ENCODE results near the gene MRPL53.
"Not testable (repeated sequence)": the region's sequence is repeated elsewhere in the genome, so short reads cannot be mapped to it uniquely, and the experiment has no call there.

Gene MRPL53

DNA sequence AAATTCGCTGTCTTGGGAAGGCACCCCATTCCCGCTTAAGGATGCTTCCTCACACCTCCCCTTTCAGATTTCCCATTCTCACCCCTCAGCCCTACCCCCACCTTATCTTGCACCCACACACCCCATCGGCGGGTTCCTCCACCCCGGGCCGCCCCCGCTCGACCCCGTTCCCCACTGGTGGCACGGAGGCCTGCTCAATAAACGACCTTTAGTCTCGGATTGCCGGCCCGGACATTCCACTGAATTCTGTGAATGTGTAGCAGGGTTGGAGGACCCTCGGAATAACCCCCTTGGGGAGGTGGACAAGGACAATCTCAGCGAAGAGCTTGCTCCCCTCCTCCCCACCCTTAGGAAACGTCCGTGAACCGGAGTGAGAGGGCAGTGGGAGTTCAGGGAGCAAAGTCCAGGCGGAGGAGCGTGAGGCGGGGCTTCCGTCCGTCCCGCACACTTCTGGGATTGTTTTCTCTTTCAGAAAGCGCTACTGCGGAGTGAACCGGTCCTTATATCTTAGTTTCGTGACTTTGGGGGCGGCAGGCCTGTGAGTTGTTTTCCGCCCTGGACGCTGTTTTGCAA lies 29.8 kb upstream of the MRPL53 start:
- DNase-seq: no peak

DNA sequence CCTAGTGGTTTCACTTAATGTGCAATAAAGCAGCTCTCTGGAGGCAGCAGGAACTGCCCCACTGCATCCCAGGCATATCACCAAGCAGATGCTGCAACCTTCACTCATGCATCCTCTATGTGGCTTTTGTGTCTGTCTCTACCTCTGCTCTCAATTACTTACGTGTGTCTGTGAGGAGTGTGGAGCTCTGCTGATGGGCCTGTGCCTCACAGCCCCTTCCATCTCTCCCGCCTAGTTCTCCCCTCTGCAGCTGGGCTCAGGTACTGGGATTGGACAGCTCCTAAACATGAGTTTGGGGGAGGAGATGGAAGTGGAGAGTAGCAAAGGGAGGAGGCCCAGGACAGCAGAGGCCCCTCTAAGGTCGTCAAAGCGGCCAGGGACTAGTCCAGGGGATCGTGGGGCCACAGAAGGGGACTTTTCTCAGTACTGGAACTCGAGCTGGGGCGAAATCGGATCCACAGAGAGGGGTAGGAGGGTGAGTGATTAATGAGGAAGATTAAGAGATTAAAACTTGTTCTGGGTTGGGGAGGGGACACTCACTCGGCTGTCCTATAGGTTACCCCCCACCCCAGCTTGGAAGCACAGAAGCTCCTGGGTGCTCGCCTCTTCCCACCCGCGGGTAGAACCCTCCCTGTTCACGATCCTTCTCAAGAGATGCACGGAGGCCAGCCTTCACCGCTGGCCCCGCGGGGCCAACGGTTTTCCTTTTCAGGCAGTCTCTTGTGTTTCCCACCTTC lies 29.0 kb upstream of the MRPL53 start:
- no peak for DNase-seq

DNA sequence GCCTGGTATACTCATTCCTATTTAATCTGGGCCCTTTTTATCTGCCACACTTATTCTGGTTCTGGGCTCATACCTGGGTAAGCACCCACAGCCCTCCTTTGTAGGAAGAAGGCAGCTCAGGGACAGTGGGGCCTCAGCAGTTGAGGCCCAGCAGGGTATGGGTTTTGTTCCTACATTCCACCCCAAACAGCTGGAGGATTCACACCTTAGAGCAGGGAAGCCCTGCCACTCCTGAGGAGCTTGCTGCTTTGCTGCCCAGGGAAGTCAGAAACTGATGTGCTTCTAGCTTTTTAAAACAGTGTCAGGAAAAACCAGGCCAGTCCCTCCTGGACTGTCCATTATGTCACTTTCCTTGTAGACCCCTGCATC lies 28.1 kb upstream of the MRPL53 start:
- DNase-seq: no peak

DNA sequence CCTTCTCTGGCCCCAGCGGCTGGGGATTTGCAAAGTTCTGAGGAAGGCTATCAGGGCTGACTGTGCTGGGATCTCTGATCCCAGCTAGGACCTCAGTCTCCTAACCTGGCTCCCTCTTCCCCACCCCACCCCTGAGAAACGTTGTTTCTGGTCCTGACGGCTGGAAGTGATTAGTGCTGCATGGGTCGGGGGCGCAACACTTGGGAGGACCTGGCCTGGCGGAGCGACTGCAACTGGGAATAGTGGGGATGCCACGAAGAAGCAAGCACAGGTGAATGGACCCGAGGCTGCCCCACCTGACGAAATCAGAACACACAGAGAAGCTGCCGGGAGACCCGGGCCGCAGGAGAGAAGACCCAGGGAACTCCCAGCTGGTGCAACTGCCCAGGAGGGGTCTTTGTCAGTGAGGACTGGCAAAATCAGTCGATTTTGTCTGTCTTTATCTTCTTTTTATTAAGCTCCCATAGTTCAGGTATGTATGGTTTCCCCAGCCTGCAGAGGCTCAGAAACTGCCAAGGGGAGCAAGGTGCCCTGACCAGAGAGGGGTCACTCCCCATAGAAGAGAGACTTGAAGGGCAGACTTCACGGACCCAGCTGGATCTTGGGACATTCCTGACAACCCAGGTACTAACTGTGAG lies 27.6 kb upstream of the MRPL53 start:
- no peak for DNase-seq

DNA sequence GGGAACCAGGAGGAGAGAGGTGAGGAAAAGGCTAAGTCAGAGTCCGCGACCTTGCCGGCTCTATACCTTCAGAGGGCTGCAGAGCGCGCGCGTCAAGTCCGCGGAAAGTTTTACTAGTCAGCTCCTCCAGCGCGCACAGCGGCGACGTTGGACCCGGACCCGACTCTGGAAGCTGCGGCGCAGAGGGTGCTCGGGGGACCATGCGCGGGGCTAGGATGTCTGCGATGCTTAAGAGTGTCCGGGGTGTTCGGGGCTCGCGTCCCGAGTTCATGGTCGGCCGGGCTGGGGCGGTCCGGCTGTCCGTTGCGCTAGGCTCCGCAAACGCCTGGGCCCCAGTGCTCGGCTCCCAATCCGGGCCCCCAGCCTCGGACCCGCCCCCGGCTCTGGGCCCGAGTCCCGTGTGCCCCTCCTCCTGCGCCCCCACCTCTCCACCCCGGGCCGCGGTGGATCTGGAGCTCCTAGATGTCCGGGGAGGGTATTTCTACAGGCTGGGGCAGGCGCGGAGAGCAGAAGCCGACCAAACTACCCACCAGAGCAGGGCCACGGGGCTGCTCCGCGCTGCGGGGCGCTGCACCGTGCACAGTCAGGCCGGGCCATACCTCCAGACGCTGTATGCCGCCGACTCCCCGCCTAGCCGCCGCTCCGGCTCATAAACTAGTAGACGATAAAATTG lies 26.9 kb upstream of the MRPL53 start, which contains the start of gene LBX2:
Gene LBX2, minus strand, starts transcription at position 337 of the 673 bp plus-strand sequence. Its CDS starts 66 bp downstream, at position 271.
- no peak for DNase-seq

DNA sequence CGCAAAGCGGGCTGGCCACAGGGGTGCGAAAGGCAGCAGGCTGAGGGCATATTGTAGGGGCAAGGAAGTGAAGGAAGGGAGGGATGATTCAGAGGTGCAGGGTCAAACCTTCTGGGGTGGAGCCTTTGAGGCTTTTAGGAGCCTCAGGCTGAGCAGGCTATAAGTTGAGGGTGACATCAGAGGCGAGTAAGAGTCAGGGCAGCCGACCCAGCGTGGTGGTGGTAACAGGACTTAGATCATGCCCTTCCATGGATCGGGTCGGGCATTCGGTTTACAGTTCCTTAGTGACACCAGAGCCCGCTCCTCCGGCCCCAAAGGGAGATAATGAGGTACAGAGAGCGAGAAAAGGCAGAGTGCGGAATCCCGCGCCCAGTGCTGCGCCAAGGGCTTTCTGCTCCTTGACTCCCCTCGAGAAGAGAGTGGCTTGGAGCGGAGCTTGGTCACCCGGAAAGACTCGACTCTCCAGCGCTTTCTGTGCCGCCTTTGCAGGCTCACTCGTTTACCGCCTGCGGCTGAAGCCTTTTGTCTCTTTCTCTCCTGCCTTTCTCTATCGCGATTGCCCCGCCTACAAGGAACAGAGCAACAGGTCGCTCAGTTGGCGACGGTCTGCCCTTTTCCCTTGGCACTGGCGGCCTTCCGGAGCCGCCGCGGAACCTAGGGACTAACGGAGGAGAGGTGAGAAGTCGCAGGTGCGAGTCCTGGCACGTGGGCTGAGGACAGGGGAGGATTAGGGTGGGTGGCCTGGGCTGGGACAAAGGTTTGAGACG lies 26.2 kb upstream of the MRPL53 start:
- no peak for DNase-seq

DNA sequence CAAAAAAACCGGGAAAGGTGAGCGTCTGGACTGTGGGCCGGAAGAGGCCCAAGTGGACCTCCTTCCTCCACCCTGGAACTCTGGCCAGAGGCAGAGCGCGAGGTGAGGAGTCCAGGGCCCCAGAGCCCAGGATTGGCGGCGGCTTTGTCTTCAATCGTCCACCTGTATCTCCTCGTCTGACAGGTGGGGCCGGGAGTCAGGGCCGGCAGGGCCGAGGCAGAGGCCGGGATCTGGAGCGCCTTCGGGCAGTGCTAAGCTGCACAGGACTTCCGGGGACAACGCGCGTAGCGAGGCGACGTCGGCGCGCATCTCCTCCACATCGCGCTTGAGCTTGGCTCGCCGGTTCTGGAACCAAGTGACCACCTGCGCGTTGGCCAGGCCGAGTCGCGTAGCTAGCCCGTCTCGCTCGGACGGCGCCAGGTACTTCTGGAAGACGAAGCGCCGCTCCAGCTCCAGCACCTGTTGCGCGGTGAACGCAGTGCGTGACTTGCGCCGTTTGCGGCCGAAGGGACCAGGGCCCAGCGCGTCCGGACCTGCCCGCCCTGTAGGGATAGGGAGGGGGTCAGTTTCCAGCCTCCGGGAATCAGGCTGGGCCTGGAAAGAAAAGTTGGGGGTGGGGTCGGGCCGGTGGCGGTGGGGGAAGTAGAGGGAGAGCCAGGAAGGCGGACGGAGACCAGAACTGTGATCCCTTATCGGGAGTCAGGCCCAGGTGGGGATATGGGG lies 25.5 kb upstream of the MRPL53 start:
- no peak for DNase-seq

DNA sequence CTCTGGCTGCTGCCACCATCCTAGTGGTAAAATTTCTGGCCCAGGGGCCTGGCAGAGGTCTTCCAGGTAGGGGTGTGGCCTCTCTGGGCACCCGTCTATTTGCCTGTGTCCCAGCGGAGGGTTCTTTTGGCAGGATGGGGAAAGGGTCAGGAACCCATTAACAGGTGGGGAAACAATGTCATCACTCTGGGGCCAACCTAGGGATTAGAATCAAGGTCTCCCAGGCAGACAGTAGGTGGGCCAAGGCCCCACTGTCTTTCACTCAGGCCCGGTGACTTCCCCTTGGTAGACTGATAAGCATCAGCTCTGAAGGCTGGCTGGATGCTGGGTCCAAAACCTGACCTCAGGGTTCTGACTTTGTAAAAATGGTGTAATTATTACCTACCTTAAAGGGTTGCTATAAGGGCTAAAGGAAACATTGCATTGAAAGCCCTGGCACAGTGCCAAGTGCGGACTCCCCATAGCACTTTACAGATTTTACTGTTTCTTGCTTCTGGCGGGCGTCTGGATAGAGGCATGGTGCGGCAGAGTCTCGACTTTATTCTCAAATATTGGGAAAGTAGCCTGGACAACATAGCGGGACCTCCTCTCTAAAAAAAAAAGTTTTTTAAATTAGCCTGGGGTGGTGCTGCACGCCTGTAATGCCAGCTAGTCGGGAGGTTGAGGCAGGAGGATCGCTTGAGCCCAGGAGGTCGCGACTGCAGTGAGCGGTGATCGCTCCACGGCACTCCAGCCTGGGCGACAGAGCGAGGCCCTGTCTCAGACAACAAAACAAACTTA lies 24.7 kb upstream of the MRPL53 start:
- no peak for DNase-seq

DNA sequence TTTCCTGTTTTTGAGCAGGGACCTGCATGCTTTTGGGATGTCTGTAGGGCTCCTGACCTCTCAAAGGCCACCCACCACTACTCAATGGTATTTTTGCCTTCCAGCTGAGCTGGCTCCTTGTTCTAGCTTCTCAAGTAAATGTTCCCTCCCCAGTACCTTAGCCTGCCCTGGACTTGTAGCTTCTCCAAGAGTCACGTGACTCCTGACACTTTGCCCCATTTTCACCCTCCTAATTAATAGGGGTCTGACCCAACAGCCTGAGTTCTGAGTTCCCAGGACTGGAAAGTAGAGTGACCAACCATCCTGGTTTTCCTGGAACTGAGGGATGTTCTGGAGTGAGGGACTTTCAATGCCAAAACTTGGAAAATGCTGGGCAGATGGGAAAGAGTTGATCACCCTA lies 23.0 kb upstream of the MRPL53 start:
- DNase-seq: no peak

DNA sequence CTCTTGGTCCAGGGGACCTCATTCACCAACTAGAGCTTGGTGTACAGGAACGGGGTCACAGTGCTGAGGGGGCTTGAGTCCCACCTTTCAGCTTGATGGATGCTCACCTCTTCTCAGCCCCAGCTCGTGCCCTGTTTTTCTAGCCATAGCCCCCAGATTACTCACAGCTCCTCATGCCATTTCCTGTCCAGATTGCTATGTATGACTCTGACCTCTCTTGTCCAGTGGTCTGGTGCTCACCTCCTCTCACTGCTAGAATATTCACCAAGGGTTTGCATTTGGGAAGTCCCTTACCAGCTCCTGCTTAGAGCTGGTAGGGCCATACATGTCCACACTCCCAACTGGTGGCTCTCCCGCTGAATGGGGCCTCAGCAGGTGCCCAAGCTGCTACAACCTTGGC lies 21.1 kb upstream of the MRPL53 start:
- no peak for DNase-seq

DNA sequence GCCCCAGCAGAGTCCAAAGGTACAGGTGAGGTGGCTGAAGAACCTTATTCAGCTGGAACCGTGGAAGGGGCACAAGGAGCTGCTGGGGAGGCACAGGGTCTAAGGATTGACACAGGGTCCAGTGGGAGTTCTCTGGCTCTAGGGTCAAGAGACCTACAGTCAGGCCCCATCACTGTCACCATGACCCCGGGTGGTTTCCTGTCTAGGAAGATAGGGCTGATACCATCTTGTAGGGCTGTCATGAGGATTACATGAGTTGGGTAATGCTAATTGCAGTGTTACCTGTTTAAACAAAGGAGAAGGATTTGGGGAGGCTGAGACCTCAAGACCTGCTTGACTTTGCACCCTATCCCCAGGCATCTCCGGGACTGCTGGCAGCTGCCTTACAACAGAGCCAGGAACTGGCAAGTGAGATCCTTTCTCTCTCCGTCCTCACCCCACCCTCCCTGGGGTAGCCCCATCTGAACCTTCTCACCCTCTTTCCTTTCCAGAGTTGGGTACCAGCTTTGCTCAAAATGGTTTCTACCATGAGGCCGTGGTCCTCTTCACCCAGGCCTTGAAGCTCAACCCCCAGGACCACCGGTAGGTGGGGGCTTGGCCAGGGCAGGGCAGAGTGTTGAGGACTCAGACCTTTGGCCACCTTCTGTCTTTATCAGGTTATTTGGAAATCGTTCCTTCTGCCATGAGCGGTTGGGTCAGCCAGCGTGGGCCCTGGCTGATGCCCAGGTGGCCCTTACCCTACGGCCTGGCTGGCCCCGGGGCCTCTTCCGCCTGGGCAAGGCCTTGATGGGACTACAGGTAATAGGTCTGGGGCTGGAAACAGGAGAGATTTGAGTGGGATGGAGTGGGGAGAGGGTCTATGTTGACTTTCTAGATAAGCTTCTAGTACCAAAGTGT lies 19.4 kb upstream of the MRPL53 start:
- DNase-seq: no peak

DNA sequence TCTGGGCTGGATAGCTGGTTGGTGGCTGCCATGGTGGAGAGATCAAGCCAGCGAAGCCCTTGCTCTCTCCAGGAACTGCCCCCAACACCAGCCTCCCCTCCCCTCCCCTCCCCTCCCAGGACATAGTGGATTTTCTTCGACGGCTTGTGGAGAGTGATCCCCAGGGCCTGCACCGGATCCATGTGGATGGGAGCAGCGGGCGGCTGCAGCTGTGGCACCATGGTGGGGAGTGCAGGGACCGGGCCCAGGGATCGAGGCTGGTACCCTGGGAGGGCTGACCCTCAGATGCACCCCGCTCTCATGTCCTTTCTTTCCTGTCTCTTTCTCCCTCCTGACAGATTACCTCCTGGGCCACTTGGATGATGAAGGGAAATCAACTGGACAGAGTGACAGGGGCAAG lies 17.4 kb upstream of the MRPL53 start:
- no peak for DNase-seq

DNA sequence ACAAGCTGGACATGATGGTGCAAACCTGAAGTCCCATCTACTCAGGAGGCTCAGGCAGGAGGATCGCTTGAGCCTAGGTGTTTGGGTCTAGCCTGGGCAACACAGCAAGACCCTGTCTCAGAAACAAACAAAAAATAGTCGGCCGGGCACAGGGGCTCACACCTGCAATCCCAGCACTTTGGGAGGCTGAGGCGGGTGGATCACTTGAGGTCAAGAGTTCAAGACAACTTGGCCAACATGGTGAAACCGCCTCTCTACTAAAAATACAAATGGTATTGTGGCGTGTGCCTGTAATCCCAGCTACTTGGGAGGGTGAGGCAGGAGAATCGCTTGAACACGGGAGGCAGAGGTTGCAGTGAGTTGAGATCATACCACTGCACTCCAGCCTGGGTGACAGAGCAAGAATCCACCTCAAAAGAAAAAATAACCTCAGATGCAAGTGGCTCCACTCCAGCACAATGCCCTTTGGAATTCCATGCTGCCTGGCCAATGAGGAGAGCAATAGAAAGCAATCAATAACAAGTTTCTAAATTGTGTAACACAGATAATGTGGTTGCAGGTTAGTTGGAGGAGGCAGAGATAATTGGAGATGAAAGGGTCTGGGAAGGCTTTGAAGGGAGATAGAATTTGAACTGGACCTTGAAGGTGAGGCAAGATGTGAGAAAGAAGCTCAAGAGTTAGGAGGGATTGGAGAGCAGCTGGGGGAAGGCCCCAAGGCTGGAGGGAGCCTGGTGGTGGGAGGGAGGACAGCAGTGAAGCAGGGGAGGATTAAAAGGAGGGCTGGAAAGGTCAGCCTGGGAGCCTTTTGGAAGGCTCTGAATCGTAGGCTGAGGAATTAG lies 16.4 kb upstream of the MRPL53 start:
- no peak for DNase-seq

DNA sequence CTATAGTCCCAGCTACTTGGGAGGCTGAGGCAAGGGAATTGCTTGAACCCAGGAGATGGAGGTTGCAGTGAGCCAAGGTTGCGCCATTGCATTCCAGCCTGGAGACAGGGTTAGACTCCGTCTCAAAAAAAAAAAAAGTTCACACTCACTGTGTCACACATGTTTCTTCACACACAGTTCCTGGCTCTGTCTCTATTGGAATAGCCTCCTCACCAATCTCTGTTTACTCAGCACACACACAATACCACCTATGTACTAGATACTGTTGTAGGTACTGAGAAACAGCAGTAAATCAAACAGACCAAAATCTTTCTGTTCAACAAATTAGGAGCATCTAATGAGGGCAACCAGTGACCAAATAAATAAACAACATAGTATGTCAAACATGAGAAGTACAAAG lies 13.7 kb upstream of the MRPL53 start:
- DNase-seq: no peak

DNA sequence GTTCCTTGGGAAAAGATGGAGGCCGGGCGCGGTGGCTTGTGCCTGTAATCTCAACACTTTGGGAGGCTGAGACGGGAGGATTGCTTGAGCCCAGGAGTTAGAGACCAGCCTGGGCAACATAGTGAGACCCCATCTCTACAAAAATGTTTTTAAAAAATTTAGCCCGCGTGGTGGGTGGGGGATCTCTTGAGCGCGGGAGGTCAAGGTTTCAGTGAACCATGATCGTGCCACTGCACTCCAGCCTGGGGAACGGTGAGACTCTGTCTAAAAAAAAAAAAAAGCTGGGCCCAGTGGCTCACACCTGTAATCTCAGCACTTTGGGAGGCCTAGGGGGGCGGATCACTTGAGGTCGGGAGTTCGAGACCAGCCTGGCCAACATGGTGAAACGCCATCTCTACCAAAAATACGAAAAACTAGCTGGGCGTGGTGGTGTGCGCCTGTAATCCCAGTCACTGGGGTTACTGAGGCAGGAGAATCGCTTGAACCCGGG lies 11.2 kb upstream of the MRPL53 start:
- DNase-seq: not testable (repeated sequence)

DNA sequence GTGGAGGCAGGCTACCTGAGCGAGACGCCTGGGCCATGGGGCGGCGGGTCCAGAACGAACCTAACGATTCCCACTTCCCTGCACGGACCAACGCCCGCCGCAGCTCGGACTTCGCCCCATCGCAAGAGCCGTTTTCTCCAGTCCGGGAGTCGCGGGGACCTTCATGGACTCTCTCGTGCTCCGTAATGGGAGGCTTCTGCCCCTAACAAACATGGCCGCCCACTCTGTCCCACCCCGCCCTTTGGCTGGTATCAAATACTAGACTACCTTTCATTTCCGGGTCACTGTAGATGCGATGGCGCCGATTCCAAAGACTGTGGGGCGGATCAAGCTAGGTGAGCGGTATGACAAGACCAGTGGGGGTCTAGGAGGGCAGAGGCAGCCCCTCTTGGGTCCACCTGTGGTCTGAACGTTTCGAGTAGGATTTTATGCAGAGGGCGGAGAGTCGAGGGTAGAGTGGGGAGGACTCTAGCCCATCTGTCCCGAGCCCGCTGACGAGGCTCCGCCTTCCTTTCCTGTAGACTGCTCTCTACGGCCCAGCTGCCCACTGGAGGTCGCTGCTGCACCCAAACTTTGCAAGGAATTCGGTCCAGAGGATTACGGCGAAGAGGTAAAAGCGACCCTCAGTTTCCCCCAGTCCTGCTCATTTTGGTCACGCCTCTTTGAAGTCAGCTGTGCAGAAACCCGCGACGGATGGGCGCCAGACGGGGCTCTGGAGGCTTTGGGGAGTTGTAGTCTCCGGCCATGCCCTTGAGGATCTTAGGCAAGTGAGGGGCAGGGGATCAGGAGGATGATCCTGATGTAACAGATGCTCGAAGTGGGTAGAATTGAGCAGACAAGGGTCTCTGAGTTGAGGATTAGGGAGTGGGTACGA lies 10.6 kb upstream of the MRPL53 start, which contains the start of the genes CCDC142 and TTC31:
Gene CCDC142, minus strand, starts transcription at position 198 of the 874 bp plus-strand sequence. Its CDS starts 161 bp downstream, at position 37.
Gene TTC31, plus strand, starts transcription at position 281 of the 874 bp plus-strand sequence. Its CDS starts 15 bp downstream, at position 296.
- DNase-seq: peak; percentile 89

DNA sequence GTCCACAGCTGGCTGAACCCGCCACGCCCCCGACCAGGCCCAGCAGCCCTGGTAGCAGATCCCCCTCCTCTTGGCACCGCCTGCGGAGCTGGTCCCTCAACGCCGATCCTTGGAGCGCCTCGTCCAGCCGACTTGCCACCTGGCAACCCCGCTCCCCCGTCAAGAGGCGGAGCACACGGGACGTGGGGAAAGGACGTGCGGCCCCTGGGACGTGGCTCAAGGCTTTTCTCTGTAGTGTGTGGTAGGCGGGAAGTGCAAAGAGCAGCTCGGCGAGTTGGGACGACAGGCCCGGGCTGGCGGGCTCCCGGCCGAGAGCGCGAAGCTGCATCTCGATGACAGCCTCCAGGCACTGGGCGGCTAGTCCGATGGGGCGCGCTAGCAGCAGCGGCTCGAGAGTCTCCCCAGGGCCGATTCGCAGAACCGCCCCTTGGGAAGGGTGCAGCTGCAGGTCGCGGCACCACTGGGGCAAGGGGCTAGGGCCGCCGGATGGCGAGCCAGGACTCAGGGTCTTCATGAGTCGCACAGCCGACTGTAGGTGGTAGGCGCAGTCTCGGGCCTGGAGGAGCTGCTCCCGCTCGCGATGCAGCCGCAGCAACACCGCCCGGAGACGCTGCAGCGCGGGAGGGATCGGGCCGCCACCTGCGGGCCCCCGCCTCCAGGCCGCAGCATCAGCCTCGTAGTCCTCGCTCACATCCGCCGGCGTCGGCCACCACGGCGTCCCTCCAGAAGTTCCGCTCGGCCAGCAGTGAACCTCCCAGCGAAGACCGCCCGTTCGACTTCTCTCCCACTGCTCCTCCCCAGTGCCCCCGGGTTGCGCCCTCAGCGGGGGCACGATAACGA lies 9.7 kb upstream of the MRPL53 start:
- no peak for DNase-seq

Data from T1000 (cell line).